Measurements from ENCODE around the gene FHIT. TPM values are rescaled to one million over a fixed set of nuclear protein-coding genes. Genes with fewer than 3 reads are reported as not detected.
A peak's percentile ranks its signal among the peaks of the same experiment; 100 is the strongest.

FHIT gene
- total RNA-seq, 2 experiments from 2014 or later, result 6.5 to 9.0 TPM

DNA sequence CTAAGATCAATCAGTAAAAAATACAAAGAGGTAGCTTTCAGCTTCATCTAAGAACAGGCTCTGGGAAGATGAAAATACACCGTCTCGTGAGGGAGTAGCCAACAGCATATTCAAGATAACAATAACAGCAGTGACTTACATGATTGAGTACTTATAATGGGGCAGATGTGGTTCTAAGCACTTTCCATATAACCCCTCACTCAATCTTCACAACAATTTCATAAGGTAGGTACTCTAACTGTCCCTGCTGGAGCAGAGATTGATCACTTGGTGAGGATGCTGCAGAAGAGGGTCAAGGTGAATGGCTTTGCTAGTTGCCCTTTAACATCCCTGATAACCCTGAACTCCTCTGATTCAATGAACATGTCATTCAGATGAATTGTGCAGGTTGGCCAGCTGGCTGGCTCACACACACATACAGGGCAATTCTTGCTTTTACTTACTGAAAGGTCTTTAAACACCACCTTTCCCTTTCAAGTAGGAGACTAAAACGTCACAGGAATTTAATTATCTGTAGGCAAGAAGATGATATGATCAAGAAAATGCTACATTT is 1217.3 kb downstream of the FHIT start:
- Mint-ChIP-seq H3K36me3 (no peaks in the 10 kb centered on the region), H3K4me3 (no peak overlapping the region), H3K27ac (no peak overlapping the region), H3K9me3 (ENCODE audit: low read depth) (peaks cover 2% of the 10 kb centered on the region), H3K27me3 (no peaks in the 10 kb centered on the region), H3K4me1 (no peaks in the 10 kb centered on the region)
- no peak for ATAC-seq
- CTCF ChIA-PET, result no interaction called here
- DNase-seq, result no peak

DNA sequence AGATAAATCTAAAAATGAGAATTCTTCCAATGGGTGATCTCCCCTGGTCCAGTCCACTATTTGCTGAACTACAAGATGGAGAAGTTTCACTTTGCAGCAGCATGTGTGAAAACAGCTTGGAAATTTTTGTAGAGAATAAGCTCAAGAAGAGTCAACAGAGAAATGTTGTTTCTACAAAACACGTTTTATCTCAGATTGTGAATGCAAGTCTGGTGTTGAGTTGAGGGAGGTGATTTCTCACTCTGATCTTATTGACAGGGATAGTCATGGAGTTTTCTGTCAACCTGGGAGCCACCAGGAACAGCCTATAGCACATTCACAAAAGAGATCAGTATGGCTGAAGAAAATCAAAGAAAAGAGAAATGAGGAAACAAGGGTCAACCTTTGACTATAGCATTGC is 1220.3 kb downstream of the FHIT start:
- H3K36me3 Mint-ChIP-seq, result no peaks in the 10 kb centered on the region
- no peaks in the 10 kb centered on the region for H3K9me3 Mint-ChIP-seq (ENCODE audit: low read depth)
- CTCF ChIA-PET, result interaction anchor here (0.8 kb wide), 1 partner anchor 13 kb away, joined by 3 read pairs; no protein-coding TSS in a partner anchor
- no peak for ATAC-seq
- H3K27me3 Mint-ChIP-seq, result no peaks in the 10 kb centered on the region
- DNase-seq, result no peak
- no peak overlapping the region for H3K4me3 Mint-ChIP-seq
- no peaks in the 10 kb centered on the region for H3K4me1 Mint-ChIP-seq
- H3K27ac Mint-ChIP-seq, result no peak overlapping the region

DNA sequence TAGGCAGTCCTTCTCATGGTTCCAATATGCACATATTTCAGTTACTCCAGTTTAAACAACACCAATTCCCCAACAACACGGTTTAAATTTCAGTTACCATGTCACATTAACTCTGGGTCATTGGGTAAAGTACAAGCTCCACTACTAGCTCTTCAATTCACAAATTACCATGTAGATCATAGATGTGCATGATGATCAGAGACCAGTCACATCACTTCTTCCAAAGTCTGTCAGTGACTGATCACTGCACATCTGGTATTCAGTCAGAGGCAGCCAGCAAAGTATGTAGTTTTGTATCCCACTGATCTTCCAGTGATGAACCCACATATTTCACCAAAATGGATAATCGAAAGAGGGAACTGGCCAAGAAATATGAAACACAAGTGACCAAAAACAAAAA is 1223.0 kb downstream of the FHIT start:
- CTCF ChIA-PET, result interaction anchor here (0.9 kb wide), 1 partner anchor 9 kb away, joined by 3 read pairs; no protein-coding TSS in a partner anchor
- DNase-seq, result no peak
- no peaks in the 10 kb centered on the region for H3K9me3 Mint-ChIP-seq (ENCODE audit: low read depth)
- no peak for ATAC-seq
- H3K27ac Mint-ChIP-seq, result no peak overlapping the region
- no peaks in the 10 kb centered on the region for H3K36me3 Mint-ChIP-seq
- H3K4me1 Mint-ChIP-seq, result no peaks in the 10 kb centered on the region
- H3K4me3 Mint-ChIP-seq, result no peak overlapping the region
- no peaks in the 10 kb centered on the region for H3K27me3 Mint-ChIP-seq

DNA sequence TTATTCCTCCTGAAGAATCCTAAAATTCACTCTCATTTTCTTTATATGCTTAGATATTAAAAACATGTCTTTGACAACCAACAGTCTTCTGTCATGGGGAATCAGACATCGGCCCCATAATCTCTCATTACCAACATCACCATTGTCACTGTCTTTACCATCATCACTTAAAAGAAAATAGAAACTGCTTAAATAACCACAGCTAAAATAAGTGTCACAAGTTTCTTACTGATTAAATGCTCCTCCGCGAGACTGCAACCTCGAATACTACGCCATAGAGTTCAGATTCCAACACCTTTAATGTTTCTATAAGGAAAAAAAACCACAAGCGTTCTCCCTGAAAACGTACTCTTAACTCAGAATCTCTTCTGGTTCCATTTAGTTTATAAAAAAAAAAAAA is 1223.9 kb downstream of the FHIT start:
- no peaks in the 10 kb centered on the region for H3K4me1 Mint-ChIP-seq

DNA sequence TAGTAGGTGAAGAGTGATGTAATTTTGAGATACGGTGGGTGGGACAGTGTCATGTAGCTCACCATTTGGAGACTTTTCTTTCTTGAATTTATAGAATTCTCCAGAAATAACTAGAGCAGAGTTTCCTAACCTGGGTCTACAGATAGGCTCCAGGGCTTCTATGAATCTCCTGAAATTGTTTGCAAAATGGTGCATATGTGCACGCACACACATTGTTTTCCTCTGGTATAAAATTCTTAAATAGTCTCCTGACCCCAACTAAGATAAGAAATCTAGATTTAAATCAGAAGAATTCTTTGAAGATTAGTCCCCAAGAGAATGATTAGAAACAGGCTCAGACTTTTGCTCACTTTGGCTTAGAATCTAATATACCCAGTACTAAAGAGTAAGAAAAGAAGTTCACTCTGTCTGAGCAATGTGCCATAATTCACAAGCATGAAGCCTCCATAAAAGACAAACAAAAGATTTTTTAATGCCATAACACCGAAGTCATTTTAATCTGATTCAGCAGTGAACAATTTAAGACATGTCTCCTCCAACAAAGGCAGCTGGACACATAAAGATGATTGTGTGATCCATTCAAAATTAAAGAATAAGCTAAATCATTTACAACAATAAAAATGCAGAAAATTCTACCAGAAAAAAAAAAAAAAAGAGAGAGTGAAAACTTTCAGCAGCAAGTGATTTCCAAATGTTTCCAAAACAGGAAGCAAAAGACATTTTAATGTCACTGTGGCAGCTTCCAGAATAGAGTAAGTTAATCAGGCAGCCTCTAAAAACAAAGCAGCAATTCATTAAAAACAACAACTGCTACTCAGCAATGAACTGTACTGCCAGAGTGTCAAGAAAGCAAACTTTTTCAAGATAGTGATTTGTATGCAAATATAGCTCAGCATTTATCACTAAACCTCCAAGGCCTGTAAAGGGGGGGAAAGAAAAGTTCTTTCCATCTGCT is 1225.9 kb downstream of the FHIT start:
- no peak overlapping the region for H3K4me3 Mint-ChIP-seq
- H3K9me3 Mint-ChIP-seq (ENCODE audit: low read depth), result no peaks in the 10 kb centered on the region
- DNase-seq (no peak), ATAC-seq (no peak)
- H3K36me3 Mint-ChIP-seq, result no peaks in the 10 kb centered on the region
- CTCF ChIA-PET, result interaction anchor here (1.0 kb wide), 1 partner anchor 15 kb away, joined by 3 read pairs; no protein-coding TSS in a partner anchor
- no peaks in the 10 kb centered on the region for H3K27me3 Mint-ChIP-seq
- no peaks in the 10 kb centered on the region for H3K4me1 Mint-ChIP-seq
- H3K27ac Mint-ChIP-seq, result no peak overlapping the region

More for the DNA sequence above, 1223.9 kb downstream of the FHIT start:
- DNase-seq (no peak), ATAC-seq (no peak)
- no peaks in the 10 kb centered on the region for H3K36me3 Mint-ChIP-seq
- no peaks in the 10 kb centered on the region for H3K27me3 Mint-ChIP-seq
- H3K27ac Mint-ChIP-seq, result no peak overlapping the region
- no peak overlapping the region for H3K4me3 Mint-ChIP-seq
- CTCF ChIA-PET, result interaction anchor here (0.9 kb wide), 1 partner anchor 10 kb away, joined by 3 read pairs; no protein-coding TSS in a partner anchor
- no peaks in the 10 kb centered on the region for H3K9me3 Mint-ChIP-seq (ENCODE audit: low read depth)

DNA sequence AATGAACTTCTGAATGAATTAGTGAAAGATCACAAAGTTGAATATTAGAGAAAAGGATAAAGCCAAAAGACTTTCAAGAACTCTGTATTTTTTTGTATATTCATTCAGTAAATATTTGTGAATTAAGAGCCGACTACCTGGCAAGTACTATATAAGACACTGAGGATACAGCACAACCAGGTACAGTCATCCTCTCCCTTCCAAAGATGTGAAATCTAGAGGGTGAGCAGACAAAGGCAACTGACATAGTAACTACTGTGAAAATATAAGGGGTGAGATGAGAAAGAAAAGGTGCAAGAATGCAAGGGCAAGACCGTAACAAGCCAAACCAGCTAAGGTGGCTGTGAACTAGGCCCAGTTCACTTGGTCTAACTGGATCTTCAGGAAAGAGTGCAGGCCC is 1226.9 kb downstream of the FHIT start:
- no peak overlapping the region for H3K4me3 Mint-ChIP-seq
- no peaks in the 10 kb centered on the region for H3K27me3 Mint-ChIP-seq
- ATAC-seq (no peak), DNase-seq (no peak)
- no peaks in the 10 kb centered on the region for H3K9me3 Mint-ChIP-seq (ENCODE audit: low read depth)
- CTCF ChIA-PET, result no interaction called here
- H3K36me3 Mint-ChIP-seq, result no peaks in the 10 kb centered on the region
- no peaks in the 10 kb centered on the region for H3K4me1 Mint-ChIP-seq
- H3K27ac Mint-ChIP-seq, result no peak overlapping the region

DNA sequence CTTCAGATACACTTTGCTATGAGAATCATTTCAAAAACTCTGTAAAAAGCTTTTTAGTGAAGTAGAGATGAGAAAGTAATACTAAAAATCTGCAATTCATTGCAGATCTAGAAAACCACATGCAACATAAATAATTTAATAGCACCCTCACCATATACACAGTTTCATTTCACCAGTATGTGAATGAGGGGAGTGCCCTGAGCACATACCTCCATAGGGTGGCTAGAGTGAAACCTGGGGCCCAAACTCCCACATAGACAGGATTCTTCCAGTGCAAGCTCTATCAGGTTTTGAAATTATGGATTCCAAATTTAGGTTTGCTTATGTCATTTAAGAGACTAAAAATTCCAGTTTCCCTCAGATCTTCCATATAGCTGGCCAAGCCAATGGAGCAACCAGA is 1228.1 kb downstream of the FHIT start:
- Mint-ChIP-seq H3K27ac (no peak overlapping the region), H3K27me3 (no peaks in the 10 kb centered on the region), H3K36me3 (no peaks in the 10 kb centered on the region), H3K4me3 (no peak overlapping the region), H3K9me3 (ENCODE audit: low read depth) (no peaks in the 10 kb centered on the region), H3K4me1 (peaks cover 4% of the 10 kb centered on the region)
- CTCF ChIA-PET, result no interaction called here
- DNase-seq, result no peak
- ATAC-seq, result no peak

DNA sequence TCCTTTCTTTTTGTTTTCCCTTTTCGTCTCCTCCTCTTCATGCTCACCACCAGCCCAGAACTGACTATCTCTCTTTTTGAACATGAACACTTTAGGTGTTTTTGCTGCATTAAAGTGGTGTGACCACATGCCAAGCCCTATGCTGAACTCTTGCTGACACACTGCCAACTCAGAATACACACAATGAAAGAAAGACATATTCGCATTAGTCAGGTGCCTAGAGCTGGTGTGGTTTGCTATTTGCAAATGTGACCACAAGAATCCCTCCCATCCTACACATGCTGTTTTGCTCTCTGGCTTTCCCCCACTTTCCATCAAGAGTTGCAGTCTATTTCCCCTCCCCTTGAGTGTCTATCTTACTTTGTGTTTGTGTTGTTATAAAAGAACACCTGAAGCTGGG is 1233.6 kb downstream of the FHIT start:
- peaks cover 10% of the 10 kb centered on the region for H3K36me3 Mint-ChIP-seq
- H3K27ac Mint-ChIP-seq, result peak overlapping the region; percentile 64
- H3K4me3 Mint-ChIP-seq, result no peak overlapping the region
- CTCF ChIA-PET, result interaction anchor here (1.3 kb wide), 1 partner anchor 13 kb away, joined by 3 read pairs; no protein-coding TSS in a partner anchor
- no peaks in the 10 kb centered on the region for H3K27me3 Mint-ChIP-seq
- ATAC-seq, result peak; percentile 71
- peaks cover 17% of the 10 kb centered on the region for H3K4me1 Mint-ChIP-seq
- peak; percentile 55 for DNase-seq
- peaks cover 5% of the 10 kb centered on the region for H3K9me3 Mint-ChIP-seq (ENCODE audit: low read depth)

DNA sequence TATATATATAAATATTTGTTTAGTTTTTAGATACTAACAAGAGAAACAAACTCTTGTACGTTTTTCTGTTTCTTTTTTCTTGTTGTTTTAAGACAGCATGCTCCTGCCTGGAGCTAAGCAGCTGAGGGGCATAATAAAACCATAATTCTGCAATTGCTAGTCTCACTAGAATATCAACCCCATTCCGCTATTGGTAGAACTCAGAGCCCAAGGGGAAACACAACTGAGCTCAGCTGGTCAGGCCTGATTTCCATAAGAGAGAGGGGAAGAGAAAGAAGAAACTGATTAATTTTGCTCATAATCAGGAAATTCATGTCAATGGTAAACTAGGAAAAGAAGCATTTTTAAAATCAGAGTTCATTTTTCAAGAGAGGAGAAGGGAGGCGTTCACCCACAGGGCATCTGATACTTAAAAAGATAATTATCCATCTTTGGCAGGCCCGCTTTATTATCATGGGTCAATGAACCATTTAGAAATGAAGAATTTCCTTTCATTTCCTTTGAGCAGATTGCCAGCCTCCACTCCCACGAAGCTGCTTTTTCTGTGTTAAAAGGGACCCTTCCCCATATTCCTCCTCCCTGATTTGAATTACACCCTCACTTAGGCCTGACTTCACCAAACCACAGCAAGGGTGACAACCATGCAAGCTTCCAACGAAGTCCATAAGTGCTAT is 1236.1 kb downstream of the FHIT start:
- Mint-ChIP-seq H3K36me3 (peaks cover 10% of the 10 kb centered on the region), H3K27ac (no peak overlapping the region), H3K4me3 (no peak overlapping the region), H3K9me3 (ENCODE audit: low read depth) (peaks cover 5% of the 10 kb centered on the region), H3K4me1 (peaks cover 33% of the 10 kb centered on the region), H3K27me3 (no peaks in the 10 kb centered on the region)
- DNase-seq (no peak), ATAC-seq (no peak)
- CTCF ChIA-PET, result no interaction called here

DNA sequence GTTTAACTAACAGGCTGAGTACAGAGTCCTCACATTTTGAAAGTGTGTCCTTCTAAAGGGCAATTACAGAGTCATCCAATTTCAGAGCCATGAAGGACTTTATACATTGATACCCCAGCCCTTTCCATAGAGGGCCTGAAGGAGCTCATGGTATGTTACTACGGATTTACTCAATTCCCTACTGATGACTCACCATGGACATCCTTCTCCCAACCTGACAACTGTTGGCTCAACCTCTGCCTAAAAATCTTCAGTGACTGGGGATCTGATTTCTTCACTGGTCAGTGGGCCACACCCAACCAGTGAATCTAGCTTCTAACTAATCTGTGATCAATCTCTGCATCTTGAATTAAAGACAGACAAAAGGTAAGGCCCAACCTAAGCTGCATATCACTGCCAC is 1238.0 kb downstream of the FHIT start:
- CTCF ChIA-PET, result no interaction called here
- Mint-ChIP-seq H3K4me1 (peaks cover 38% of the 10 kb centered on the region), H3K9me3 (ENCODE audit: low read depth) (peaks cover 5% of the 10 kb centered on the region), H3K36me3 (peaks cover 10% of the 10 kb centered on the region), H3K27me3 (no peaks in the 10 kb centered on the region), H3K4me3 (no peak overlapping the region), H3K27ac (no peak overlapping the region)
- ATAC-seq (no peak), DNase-seq (no peak)

DNA sequence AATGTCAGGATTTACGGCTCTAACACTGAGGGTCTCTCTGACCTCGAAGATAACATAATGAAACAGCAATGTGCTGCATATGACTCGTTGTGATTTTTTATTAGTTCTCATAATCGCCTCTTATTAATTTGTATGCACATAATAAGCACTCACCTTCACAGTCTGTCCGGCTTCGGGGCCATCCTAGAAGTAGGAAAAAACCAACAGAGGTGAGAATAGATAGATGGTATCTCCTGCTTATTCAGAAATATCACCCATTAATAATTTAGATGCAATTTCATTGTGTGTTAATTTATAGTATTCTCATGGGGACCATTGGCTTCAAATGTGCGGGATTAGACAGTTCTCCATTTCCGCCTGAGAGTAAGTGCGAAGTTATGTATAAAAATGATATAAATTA is 1240.0 kb downstream of the FHIT start:
- ATAC-seq (no peak), DNase-seq (no peak)
- peaks cover 26% of the 10 kb centered on the region for H3K4me1 Mint-ChIP-seq
- H3K27ac Mint-ChIP-seq, result peak overlapping the region; percentile 98
- CTCF ChIA-PET, result interaction anchor here (1.1 to 1.5 kb wide), 2 partner anchors 15 to 77 kb away, joined by 3 read pairs; no protein-coding TSS in a partner anchor
- H3K27me3 Mint-ChIP-seq, result peaks cover 2% of the 10 kb centered on the region
- peak overlapping the region; percentile 69 for H3K4me3 Mint-ChIP-seq
- no peaks in the 10 kb centered on the region for H3K9me3 Mint-ChIP-seq (ENCODE audit: low read depth)
- peaks cover 4% of the 10 kb centered on the region for H3K36me3 Mint-ChIP-seq

DNA sequence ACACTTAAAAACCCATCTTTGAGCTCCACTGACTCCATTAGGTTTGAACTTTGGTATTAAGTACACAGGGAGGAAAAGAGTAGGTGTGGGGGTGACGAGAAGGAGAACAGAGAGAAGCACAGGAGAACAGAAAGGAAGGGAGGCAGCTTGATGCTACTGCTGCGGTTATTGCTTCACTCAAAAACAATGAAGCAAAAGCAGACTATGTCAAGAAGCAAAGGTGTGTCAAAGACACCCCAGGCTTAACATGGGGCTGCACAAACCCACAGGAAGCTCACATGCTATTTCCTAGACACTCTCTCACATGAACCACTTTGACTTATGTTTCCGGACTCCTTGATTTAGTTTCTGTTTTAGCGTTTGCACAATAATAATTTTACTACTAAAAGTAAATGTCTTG is 1240.5 kb downstream of the FHIT start:
- ATAC-seq, result peak; percentile 98
- H3K27ac Mint-ChIP-seq, result peak overlapping the region; percentile 98
- peak overlapping the region; percentile 69 for H3K4me3 Mint-ChIP-seq
- no peaks in the 10 kb centered on the region for H3K9me3 Mint-ChIP-seq (ENCODE audit: low read depth)
- CTCF ChIA-PET, result interaction anchor here (1.1 to 1.5 kb wide), 2 partner anchors 15 to 76 kb away, joined by 3 read pairs; no protein-coding TSS in a partner anchor
- H3K36me3 Mint-ChIP-seq, result peaks cover 4% of the 10 kb centered on the region
- H3K27me3 Mint-ChIP-seq, result peaks cover 2% of the 10 kb centered on the region
- DNase-seq, result peak; percentile 85
- peaks cover 26% of the 10 kb centered on the region for H3K4me1 Mint-ChIP-seq

DNA sequence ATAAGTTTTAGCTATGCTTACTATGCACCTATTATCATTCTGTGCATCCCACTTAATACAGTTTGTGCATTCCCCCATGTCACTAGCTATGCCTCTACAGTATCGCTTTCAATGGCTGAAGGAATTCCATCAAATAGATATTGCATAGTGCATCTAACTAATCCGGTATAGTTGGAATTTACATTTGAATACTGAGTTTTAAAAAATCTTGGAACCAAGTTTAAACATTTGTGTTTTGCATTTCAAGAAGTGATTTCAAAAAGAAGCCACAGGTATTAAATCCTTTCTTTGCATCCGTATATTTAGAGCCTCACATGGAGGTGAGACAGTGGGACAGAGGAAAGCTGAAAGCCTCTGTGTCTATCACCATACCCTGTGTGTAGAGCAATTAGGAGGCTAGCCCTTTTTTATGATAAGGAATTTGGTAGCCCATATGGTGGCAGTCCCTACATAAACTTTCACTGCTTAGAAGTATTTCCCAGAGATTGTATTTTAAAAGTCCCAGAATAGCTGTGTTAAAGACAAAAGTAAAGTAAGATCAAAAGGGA is 1241.2 kb downstream of the FHIT start:
- peak overlapping the region; percentile 69 for H3K4me3 Mint-ChIP-seq
- peaks cover 4% of the 10 kb centered on the region for H3K36me3 Mint-ChIP-seq
- H3K9me3 Mint-ChIP-seq (ENCODE audit: low read depth), result no peaks in the 10 kb centered on the region
- H3K27ac Mint-ChIP-seq, result peak overlapping the region; percentile 98
- DNase-seq, result no peak
- H3K4me1 Mint-ChIP-seq, result peaks cover 26% of the 10 kb centered on the region
- CTCF ChIA-PET, result interaction anchor here (1.1 to 1.5 kb wide), 2 partner anchors 16 to 76 kb away, joined by 3 read pairs; no protein-coding TSS in a partner anchor
- H3K27me3 Mint-ChIP-seq, result peaks cover 2% of the 10 kb centered on the region
- no peak for ATAC-seq
